ENCODE measurements around the gene ZNF394.

ZNF394 gene

GRCh38 chr7:99455874-99456273 lies 44.2 kb downstream of the ZNF394 start:
- H3K9me3 ChIP-seq (ENCODE audit: control insufficient read depth, insufficient read depth, low read length), result no peaks in the 10 kb centered on the region
- H3K36me3 ChIP-seq (ENCODE audit: control insufficient read depth, low read length), result peaks cover 97% of the 10 kb centered on the region
- peaks cover 13% of the 10 kb centered on the region for H3F3A ChIP-seq (ENCODE audit: control insufficient read depth, insufficient read depth)
- peaks cover 6% of the 10 kb centered on the region; the same call in 1 of the 2 replicates for H4K20me1 ChIP-seq (ENCODE audit: control insufficient read depth, insufficient read depth, low read depth, low read length)
- no peak for TF ChIP-seq EZH2phosphoT487 (IDR thresholded peaks at IDR 0.05; ENCODE audit: borderline replicate concordance, low read length)
- no peak for TF ChIP-seq CTCF (IDR thresholded peaks at IDR 0.05; ENCODE audit: low read depth, low read length, poor library complexity, severe bottlenecking)
- peaks cover 2% of the 10 kb centered on the region for H3K4me1 ChIP-seq (ENCODE audit: control insufficient read depth, low read length)
- no peak overlapping the region for H3K4me2 ChIP-seq (ENCODE audit: low read length)
- no peak overlapping the region for H3K27ac ChIP-seq (ENCODE audit: low read depth, low read length)
- H3K9me2 ChIP-seq (replicated peaks; ENCODE audit: control insufficient read depth, low read length), result no peaks in the 10 kb centered on the region
- H3K79me2 ChIP-seq (ENCODE audit: control insufficient read depth, low read length), result peaks cover 48% of the 10 kb centered on the region
- no peak overlapping the region for H3K4me3 ChIP-seq (ENCODE audit: low read length)
- H3K27me3 ChIP-seq (ENCODE audit: control insufficient read depth, low read length), result no peaks in the 10 kb centered on the region

GRCh38 chr7:99453105-99453504 lies 47.0 kb downstream of the ZNF394 start:
- H3K36me3 ChIP-seq (ENCODE audit: control insufficient read depth, low read length), result peaks cover 97% of the 10 kb centered on the region

GRCh38 chr7:99452541-99452940 lies 47.5 kb downstream of the ZNF394 start:
- Histone ChIP-seq H3K4me2 (ENCODE audit: low read length) (no peak overlapping the region), H3K9me3 (ENCODE audit: control insufficient read depth, insufficient read depth, low read length) (no peaks in the 10 kb centered on the region), H3K27me3 (ENCODE audit: control insufficient read depth, low read length) (no peaks in the 10 kb centered on the region), H3K4me3 (ENCODE audit: low read length) (no peak overlapping the region), H3K79me2 (ENCODE audit: control insufficient read depth, low read length) (peaks cover 17% of the 10 kb centered on the region), H3K9me2 (replicated peaks; ENCODE audit: control insufficient read depth, low read length) (no peaks in the 10 kb centered on the region), H4K20me1 (ENCODE audit: control insufficient read depth, insufficient read depth, low read depth, low read length) (no peaks in the 10 kb centered on the region), H3K36me3 (ENCODE audit: control insufficient read depth, low read length) (peaks cover 97% of the 10 kb centered on the region), H3K4me1 (ENCODE audit: control insufficient read depth, low read length) (no peaks in the 10 kb centered on the region), H3K27ac (ENCODE audit: low read depth, low read length) (no peak overlapping the region), H3F3A (ENCODE audit: control insufficient read depth, insufficient read depth) (no peaks in the 10 kb centered on the region)
- TF ChIP-seq EZH2phosphoT487 (IDR thresholded peaks at IDR 0.05; ENCODE audit: borderline replicate concordance, low read length) (no peak), CTCF (IDR thresholded peaks at IDR 0.05; ENCODE audit: low read depth, low read length, poor library complexity, severe bottlenecking) (no peak)

More at GRCh38 chr7:99453105-99453504, 47.0 kb downstream of the ZNF394 start:
- Histone ChIP-seq H3K4me3 (ENCODE audit: low read length) (no peak overlapping the region), H3K79me2 (ENCODE audit: control insufficient read depth, low read length) (peaks cover 23% of the 10 kb centered on the region), H3K9me2 (replicated peaks; ENCODE audit: control insufficient read depth, low read length) (no peaks in the 10 kb centered on the region), H3K9me3 (ENCODE audit: control insufficient read depth, insufficient read depth, low read length) (no peaks in the 10 kb centered on the region), H3K27ac (ENCODE audit: low read depth, low read length) (no peak overlapping the region), H4K20me1 (ENCODE audit: control insufficient read depth, insufficient read depth, low read depth, low read length) (no peaks in the 10 kb centered on the region), H3K4me1 (ENCODE audit: control insufficient read depth, low read length) (no peaks in the 10 kb centered on the region), H3K4me2 (ENCODE audit: low read length) (no peak overlapping the region), H3F3A (ENCODE audit: control insufficient read depth, insufficient read depth) (no peaks in the 10 kb centered on the region), H3K27me3 (ENCODE audit: control insufficient read depth, low read length) (no peaks in the 10 kb centered on the region)
- TF ChIP-seq CTCF (IDR thresholded peaks at IDR 0.05; ENCODE audit: low read depth, low read length, poor library complexity, severe bottlenecking) (no peak), EZH2phosphoT487 (IDR thresholded peaks at IDR 0.05; ENCODE audit: borderline replicate concordance, low read length) (no peak)
